GM12864 (cell line): ENCODE results near the gene HAT1.

Experiments used
- DNase-seq: peaks from one replicate; pipeline ENCODE4 v3.0.0-alpha.2; 2011; ENCODE audit warnings: low read depth
- H3K4me3 ChIP-seq: 2 replicates; pipeline ENCODE4 v1.5.1; 2011; ENCODE audit warnings: mild to moderate bottlenecking, low read depth, low read length, control low read depth
- CTCF ChIP-seq: IDR thresholded peaks from 2 replicates; pipeline ENCODE4 v1.5.1; 2011; ENCODE audit warnings: low read depth, mild to moderate bottlenecking, moderate library complexity, low read length, control low read depth, inconsistent platforms; ENCODE audit errors: missing control alignments

HAT1 gene

GRCh38 chr2:171922230-171923022, at the start of gene HAT1:
HAT1 (plus strand) TSS chr2:171922461; CDS start chr2:171922501, 40 bp downstream.
- peak; percentile 92 for DNase-seq
- no peak for TF ChIP-seq CTCF
- H3K4me3 ChIP-seq = peak within 1 kb of the TSS; percentile 88

GRCh38 chr2:171874517-171874916, 47.7 kb upstream of the HAT1 start:
- no peak for DNase-seq
- TF ChIP-seq CTCF = no peak
- H3K4me3 ChIP-seq = no peak overlapping the region

GRCh38 chr2:171874963-171875362, 47.3 kb upstream of the HAT1 start:
- TF ChIP-seq CTCF = no peak
- no peak for DNase-seq
- H3K4me3 ChIP-seq = no peak overlapping the region

- DNase-seq = no peak
- H3K4me3 ChIP-seq = no peak overlapping the region
- no peak for TF ChIP-seq CTCF
These were observed 43.7 kb upstream of the HAT1 start for GRCh38 chr2:171878481-171878993.

GRCh38 chr2:171879865-171880264, 42.4 kb upstream of the HAT1 start:
- no peak for DNase-seq
- H3K4me3 ChIP-seq = no peak overlapping the region
- no peak for TF ChIP-seq CTCF

GRCh38 chr2:171880774-171881173, 41.5 kb upstream of the HAT1 start:
- H3K4me3 ChIP-seq = no peak overlapping the region
- DNase-seq = no peak
- no peak for TF ChIP-seq CTCF
